NCI-H526 (cell line): Measurements from ENCODE around the gene ATP2C2.
"Not testable (repeated sequence)": the region's sequence is repeated elsewhere in the genome, so short reads cannot be mapped to it uniquely, and the experiment has no call there.

Experiments
- DNase-seq, 2 experiments: peaks; one replicate each; lab custom pipeline; 2025; lab: John Stamatoyannopoulos, UW

The ATP2C2 gene, protein sequence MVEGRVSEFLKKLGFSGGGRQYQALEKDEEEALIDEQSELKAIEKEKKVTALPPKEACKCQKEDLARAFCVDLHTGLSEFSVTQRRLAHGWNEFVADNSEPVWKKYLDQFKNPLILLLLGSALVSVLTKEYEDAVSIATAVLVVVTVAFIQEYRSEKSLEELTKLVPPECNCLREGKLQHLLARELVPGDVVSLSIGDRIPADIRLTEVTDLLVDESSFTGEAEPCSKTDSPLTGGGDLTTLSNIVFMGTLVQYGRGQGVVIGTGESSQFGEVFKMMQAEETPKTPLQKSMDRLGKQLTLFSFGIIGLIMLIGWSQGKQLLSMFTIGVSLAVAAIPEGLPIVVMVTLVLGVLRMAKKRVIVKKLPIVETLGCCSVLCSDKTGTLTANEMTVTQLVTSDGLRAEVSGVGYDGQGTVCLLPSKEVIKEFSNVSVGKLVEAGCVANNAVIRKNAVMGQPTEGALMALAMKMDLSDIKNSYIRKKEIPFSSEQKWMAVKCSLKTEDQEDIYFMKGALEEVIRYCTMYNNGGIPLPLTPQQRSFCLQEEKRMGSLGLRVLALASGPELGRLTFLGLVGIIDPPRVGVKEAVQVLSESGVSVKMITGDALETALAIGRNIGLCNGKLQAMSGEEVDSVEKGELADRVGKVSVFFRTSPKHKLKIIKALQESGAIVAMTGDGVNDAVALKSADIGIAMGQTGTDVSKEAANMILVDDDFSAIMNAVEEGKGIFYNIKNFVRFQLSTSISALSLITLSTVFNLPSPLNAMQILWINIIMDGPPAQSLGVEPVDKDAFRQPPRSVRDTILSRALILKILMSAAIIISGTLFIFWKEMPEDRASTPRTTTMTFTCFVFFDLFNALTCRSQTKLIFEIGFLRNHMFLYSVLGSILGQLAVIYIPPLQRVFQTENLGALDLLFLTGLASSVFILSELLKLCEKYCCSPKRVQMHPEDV

DNA sequence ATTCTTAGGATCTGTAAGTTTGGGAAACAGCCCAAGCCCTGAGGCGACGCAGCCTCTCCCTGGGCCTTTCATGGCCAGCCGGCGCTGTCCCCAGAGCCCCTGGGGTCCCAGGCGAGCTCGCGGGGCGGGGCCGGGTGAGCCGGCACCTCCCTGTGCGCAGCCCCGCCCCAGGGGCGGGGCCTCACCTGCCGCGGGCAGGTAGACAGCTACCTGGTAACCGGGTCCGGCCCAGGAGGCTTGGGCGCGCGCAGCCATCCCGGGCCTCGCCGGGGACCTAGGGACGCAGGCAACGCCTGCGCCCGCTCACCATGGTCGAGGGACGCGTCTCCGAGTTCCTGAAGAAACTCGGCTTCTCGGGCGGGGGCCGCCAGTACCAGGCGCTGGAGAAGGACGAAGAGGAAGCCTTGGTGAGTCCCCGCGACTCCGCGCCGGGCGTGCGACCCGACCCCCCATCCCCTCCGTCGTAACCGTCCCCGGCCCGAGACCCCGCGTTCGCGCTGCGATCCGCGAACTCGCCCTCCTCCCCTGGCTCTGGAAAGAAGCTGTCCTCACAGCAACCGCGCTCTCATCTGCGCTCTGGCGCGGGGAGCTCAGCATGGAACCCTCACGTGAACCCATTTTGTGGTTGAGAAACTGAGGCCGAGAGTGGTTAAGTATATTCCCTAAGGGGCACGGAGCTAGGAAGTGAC, at the start of gene ATP2C2:
TSS of gene ATP2C2 (plus strand) at position 231 of the 689 bp plus-strand sequence. CDS start at position 309, 78 bp downstream.
- peak; percentile 65 to 90 for DNase-seq

DNA sequence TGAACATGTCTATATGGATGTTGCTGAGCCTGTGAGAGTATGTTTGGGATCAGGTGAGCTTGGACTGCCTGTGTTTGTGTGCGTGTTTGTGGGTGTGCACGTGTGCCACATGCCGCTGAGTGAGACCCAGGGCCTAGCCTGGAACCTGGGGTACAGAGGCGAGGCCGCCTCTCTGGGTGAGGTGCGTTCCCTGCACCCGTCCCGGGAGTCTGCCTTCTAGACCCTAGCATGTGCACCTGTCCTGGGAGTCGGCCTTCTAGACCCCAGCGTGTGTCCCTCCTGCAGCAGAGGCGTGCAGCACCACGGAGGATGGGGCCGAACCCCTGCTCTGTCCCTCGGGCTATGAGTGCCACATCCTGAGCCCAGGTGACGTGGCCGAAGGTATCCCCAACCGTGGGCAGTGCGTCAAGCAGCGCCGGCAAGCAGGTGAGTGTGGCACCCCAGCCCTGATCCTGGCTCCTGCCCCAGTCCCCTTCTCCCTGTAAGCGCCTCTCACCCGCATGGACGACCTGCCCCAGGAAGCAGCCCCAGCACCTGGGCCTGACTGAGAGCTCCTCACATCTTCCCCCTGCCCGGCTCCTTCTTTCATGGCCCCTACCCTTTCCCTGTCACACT, 49.1 kb upstream of the ATP2C2 start:
- no peak for DNase-seq

DNA sequence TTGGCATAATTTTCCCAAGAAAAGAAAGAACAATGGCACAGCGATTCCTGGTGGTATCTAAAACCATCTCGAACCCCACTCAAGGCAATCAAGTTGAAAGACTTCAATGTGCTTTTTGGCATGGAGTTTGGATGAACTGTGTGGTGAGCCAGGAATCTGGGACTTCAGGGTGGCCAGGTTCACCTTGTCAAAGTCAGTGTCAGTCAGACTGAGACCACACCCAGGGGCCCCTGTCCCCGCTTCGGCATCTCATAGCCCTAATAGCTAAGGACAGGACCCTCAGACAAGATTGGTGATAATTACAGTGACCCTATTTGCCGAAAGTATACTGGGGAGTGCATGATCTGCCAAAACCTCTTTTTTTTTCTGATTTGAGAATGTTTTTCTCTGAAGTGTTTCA, 47.8 kb upstream of the ATP2C2 start:
- no peak for DNase-seq

DNA sequence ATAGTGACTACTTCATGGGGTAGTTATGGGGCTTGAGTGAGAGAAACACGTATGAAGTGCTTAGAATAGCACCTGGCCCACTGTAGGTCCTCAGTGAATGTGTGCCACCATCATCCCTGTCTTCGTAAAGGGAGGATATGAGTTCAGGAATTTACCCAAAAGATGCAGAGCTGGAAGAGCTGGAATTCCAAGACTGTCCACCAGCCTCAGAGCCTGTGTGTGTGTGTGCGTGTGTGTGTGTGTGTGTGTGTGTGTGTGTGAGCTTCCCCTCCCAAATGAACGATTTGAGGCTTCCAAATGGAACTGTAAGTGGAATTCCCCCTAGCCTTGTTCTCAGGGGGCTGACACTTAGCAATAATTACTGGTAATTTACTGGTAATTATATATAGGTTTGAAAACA, 46.4 kb upstream of the ATP2C2 start:
- no peak for DNase-seq

DNA sequence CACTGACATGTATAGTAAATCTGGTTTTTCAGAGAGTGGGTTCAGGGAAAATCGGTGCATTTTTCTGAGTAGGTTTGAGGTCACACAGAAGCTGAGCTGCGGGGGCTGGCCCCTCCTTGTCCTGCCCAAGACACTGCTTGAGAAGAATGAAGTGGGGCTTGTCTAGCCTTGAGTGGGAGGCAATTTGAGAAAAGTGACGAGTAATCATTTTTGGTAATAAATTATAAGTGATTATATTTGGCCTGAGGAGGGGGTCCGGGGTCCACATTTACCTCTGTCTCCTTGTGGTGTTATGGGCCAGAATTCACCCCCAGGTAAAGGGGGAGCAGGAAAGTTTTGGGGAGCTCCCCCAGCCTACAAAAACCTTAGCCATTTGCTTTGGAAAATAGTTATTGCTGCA, 45.6 kb upstream of the ATP2C2 start:
- no peak for DNase-seq

DNA sequence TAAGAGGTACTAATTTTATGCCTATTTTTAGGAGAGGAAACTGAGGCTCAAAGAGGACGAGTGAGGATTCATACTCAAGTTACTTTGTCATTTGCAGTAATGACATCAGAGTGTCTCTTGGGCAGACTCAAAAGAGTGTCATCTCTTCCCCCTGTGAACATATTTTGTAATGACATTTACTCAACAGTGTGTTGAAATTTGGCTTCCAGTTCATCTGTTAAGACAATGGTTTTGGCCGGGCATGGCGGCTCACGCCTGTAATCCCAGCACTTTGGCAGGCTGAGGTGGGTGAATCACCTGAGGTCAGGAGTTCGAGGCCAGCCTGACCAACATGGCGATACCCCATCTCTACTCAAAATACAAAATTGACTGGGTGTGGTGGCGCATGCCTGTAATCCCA, 44.7 kb upstream of the ATP2C2 start:
- DNase-seq, result no peak

DNA sequence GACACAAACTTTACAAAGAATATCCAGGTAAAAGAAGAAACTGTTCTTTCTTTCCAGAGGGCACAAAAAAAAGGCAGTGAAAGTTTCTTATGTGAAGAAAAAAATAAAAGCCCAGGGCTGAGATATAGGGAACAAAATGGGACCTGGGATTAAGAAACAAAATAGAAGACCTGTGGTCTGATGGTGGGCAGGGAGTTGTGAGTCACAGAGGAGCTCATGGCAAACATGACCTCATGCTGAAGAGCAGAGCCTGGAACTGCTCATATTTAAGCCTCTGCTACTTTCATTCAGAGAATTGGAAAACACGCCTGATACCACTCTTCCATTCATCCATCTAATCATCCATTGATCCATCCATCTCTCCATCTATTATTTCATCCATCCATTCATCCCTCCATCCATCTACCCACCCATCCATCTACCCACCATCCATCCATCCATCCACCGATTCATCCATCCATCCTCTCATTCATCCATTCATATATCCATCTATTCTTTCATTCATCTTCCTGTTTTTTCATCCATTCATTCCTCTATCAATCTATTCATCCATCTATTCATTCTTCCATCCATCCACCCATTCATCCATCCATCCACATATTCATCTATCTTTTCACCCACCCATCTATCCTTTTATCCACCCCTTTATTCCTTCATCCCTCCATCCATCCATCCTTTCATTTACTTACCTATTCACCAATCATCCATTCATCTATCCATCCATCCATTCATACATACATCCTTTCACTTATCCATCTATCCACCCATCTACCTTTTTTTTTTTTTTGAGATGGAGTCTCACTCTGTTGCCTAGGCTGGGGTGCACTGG, 43.7 kb upstream of the ATP2C2 start:
- DNase-seq, result no peak

DNA sequence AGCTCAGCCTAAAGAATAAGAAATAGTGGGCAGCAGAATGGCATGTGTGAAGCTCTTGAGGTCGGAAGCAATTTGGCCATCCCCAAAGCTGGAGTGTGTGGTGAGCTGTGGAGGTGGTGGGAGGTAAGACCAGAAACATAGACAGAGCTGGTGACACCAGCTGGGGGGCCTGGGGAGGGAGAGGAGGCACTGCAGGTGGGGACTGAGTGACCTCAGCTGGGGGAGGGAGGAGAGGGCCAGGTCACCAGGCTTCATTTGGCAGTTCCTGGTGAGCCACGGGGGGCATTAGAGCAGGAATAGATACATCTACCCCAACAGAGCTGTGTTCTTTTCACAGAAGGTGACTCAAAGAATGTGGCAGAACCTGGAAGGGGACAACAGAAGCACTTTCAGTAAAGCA, 41.8 kb upstream of the ATP2C2 start:
- no peak for DNase-seq

DNA sequence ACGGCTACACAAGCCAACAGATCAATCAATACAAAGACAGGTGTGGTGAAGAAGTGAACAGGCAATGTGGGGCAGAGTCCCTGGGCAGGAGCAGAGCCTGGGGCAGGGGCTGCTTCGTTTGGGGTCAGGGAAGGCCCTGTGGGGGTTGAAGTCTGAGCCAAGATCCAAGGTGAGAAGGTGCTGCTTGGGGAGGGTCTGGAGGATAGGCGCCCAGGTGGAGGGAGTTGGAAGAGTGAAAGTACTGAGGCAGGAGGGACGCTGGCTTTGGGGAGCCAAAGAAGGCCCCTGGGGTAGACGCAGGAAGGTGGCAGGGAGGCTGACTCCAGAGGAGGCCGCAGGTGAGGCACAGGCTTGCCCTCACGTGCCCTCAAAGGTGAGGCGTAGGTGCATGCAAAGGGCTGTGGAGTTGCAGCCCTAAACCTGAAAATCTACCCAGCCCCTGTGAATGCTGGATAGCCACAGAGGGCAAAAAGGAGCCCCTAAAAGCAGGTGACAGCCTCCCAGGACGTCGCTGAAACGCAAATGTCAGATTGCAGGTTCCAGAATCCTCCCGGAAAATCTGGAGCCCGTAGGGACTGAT, 40.3 kb upstream of the ATP2C2 start:
- no peak for DNase-seq

DNA sequence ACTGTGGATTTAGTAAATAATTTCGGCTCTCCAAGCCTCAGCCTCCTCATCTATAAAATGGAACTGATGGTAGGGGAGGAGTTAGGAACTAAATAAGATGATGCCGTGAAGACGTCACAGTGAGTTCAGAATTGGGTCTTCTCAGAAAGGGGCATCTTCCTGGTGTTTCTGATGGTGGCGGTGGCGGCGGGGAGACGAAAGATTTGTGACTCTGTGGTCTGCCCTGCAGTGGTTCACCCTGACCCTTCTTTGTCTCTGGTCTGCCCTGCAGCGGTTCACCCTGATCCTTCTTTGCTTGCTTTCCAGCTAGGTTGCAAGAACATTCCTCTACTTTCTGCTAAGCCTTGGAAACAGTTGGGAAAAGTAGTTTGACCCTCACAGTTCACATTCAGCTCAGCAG, 39.3 kb upstream of the ATP2C2 start:
- no peak for DNase-seq

DNA sequence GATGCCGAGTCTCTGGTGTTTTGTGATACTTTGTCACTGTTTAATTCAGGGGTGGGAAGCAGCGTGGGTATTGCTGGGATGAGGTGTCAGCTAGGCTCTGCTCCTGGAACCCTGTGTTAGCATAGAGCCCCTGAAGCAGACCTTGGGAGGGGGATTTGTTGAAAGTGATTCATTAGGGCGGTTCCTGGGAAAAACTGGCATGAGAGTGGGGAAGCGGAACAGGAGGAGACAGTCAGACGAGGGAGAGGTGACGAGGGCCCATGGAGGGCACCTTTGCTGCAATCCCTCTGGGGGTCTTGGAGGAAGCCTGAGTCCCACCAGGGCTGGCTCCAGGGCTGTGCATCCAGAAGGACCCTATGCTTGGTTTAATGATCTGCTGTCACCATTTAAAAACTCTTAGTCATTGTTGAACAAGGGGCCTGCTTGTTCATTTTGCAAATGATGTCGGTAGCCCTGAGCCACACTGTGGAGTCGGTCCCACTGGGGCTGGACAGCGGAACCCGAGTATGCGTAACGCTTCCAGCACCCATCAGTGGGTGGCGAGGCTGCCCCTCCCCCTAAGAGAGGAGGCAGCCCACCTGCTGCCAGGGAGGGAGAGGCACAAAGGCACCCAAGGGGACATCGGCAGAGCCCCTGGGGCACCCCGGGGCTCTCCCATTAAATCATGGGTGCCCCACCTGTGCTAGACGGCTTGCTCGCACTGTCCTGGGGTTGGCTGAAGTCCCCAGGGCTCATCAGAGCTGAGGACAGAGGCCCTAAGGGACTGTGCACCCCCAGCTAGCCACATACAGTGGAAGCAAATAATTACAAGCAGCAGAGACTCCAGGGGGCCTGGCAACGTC, 38.3 kb upstream of the ATP2C2 start:
- no peak for DNase-seq

DNA sequence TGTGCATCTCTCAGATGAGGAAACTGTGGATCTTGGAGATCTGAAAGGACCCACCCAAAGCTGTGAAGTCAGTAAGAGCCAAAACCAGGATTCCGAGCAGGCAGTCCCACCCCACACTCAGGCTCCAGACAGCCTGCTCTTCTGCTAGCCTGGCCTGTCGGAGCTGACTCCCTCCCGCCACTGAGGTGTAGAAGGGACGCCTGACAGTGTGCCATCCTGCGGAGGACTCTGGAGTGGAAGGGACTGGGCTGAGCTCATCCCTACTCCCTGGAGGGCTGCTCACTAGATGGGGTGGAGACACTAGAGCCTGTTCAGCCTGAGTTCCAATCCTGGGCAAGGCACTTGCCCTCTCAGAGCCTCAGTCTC, 37.7 kb upstream of the ATP2C2 start:
- no peak for DNase-seq

DNA sequence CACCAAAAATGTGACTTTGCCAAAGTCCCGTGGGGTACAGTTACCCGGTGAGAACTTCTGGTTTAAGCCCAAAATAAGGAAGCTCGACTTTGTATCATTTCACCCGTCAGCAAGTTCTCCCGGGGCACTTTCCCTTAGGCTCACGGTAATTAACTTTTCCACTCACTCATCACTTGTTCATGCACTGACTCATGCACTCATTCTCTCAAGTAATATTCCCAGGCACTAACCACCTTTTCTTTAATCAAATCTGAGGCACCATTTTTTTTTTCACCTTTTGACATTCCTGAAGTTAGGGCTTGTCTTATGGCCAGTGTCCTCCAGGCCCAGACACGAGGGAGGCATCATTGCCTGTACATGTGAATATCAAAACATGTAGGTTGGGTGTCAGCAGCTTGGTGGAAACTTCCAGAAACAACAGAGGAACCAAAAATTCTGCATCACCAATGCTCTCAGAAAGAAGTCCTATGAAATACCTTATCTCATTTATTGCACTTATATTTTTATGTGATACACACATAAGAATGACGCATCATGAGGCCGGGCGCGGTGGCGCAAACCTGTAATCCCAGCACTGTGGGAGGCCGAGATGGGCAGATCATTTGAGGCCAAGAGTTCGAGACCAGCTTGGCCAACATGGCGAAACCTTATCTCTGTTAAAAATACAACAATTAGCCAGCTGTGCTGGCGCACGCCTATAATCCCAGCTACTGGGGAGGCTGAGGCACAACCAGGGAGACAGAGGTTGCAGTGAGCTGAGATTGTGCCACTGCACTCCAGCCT, 36.1 kb upstream of the ATP2C2 start:
- no peak for DNase-seq

DNA sequence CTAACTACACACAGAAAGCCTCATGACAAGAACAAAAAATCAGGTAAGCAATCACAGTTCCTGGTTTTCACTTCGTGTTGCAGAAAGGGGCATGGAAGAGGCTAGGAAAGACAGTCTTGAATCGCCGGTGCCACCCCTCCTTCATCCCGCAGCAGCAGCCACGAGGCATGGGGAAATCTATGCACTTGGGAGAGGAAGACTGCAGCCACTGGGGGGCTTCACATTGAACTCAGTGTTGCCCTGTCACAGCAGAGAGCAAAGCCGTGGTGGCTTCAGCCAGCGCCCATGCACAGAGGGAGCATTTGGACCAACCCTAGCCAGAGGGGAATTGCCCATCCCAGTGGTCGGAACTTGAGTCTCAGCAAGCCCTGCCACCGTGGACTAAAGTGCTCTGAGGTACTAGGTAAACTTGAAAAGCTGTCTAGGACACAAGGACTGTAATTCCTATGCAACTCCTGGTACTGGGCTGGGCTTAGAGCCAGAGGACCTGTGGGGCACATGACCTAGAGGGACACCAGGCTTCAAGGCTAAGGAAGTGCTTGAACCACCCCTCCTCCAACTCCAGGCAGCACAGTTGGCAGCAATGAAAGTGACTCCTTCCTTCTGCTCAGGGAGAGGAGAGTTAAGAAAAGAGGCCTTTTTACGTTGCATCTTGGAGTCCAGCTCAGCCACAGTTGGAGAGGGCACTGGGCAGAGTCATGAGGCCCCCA, 35.2 kb upstream of the ATP2C2 start:
- DNase-seq, result no peak

DNA sequence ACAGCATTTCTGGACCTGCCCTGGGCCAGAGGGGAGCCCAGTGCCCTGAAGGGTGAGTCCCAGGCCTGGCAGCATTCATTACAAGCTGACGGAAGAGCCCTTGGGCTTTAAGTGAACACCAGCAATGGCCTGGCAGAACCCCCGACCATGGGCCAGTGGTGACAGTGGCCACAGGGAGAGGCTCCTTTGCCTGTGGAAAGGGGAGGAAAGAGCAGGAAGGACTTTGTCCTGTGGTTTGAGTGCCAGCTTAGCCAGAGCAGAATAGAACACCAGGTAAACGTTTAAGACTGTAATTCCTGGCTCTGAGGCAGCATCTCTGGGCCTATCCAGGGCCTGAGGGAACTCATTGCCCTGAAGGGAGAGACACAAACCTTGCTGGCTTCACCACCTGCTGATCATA, 34.3 kb upstream of the ATP2C2 start:
- DNase-seq, result no peak

DNA sequence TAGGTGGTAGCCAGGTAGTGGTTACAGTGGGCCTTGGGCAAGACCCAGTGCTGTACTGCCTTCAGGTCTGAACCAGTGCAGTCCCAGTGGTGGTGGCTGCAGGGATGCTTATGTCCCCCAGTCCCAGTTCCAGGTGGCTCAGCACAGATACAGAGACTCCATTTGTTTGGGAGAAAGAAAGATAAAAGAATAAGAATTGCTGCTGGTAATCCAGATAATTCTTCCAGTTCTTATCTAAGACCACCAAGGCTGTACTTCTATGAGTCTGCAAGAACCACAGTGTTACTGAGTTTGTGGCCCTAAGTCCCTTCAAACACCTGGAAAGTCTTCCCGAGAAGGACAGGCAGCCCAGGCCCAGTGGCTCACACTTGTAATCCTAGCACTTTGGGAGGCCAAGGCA, 33.9 kb upstream of the ATP2C2 start:
- DNase-seq, result no peak

DNA sequence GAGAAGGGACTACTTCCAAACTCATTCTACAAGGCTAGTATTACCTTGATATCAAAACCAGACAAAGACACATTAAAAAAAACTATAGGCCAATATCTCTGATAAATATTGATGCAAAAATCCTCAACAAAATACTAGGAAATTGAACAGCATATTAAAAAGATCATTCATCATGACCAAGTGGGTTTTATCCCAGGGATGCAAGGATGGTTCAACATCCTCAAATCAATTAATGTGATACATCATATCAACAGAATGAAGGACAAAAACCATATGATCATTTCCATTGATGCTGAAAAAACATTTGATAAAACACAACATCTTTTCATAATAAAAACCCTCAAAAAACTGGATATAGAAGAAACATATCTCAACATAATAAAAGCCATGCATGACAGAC, 31.1 kb upstream of the ATP2C2 start:
- not testable (repeated sequence) for DNase-seq

DNA sequence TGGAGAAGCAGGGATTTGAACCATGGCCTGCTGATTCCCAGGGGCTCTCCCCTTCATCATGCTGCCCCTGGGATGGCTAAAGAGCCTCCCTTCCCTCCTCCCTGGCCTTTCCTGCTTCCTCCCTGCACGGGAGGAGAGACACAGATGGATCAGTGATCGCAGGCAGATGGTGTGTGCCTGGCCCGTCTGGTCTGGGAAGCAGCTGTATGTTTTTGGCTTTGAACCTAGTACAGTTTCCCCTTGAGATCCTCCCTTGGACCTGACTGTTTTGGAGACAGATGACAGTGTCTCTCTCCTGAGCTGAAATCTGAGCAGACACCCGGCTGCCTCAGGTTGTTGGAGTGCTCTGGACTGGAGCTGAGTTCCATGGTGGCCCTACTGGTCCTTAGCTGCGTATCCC, 29.0 kb upstream of the ATP2C2 start:
- no peak for DNase-seq
